ENCODE data around the gene CACNA2D2.

DNA sequence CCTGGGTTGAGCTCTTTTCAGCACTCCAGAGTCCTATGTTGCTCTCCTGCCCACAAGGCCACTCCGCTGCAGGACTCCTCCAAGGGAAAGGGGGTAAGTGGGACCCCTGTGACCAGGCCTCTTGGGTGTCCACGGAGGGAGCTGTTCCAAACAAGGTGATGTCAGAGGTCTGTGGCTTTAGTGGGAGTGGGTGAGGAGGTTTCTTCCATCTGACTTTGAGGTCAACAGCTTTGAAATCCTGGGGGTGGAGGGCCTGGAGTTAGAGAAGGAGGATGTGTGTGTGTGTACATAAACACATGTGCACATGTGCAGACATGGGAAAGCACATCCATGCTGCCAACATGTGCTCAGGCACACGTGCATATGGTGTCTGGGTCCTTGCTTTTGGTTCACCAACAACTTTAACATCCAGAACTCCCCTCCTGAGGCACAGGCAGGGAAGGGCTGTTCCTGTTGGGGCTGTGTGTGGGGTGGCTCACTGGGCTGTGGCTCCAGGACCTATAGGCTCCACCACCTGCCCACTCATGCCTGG is 92.8 kb downstream of the CACNA2D2 start:
- TF ChIP-seq REPIN1 (CRISPR knock-in tag; IDR thresholded peaks at IDR 0.05; ENCODE audit: borderline replicate concordance, low read depth) (no peak), ZNF331 (CRISPR knock-in tag; IDR thresholded peaks at IDR 0.05) (no peak)

Data from HepG2 (cell line).